Measurements from ENCODE around the gene LGALS14.

LGALS14 gene

DNA sequence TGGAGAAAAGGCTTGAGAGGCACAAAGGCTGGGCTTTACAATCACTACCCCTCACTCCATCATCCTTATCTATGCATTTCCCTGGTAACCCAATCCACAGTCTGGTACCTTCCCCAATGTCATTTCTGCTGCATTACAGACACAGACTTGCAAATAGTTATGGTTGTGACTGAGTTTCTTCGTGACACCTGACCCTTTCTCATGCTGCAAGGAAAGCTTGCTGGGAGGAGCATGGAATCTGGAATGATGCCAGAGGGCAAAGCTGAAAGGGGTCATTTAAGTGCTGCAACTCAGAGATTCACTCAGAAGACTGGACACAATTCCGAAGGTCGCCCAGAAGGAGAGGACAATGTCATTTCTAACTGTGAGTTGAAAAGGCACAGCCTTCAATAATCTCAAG, 48.7 kb upstream of the LGALS14 start, which contains the start of gene LGALS16:
LGALS16 (plus strand) TSS at position 301 of the 400 bp plus-strand sequence; CDS start at position 350, 49 bp downstream.
- CTCF ChIA-PET: interaction anchor here (0.5 kb wide), 1 partner anchor 99 kb away, joined by 3 read pairs; no protein-coding TSS in a partner anchor
- no peaks in the 10 kb centered on the region for H3K36me3 ChIP-seq (ENCODE audit: control insufficient read depth in 2 of 2, insufficient read depth in 1 of 2, low read length in 2 of 2)
- no peak within 1 kb of the TSS for H3K27ac ChIP-seq (ENCODE audit: extremely low read depth, low read depth, low read length)
- peaks cover 3% of the 10 kb centered on the region; the same call in 1 of the 2 replicates for H3K9me3 ChIP-seq (ENCODE audit: control insufficient read depth, insufficient read depth, low read depth, low read length)
- POLR2A ChIA-PET: no interaction called here
- no peak for TF ChIP-seq ZNF76 (tag by site-specific recombination; IDR thresholded peaks at IDR 0.05; ENCODE audit: borderline replicate concordance, low read depth)
- no peak for TF ChIP-seq GLIS2 (tag by site-specific recombination; IDR thresholded peaks at IDR 0.05)
- no peak for TF ChIP-seq ZNF274 (IDR thresholded peaks at IDR 0.05; ENCODE audit: low read length)
- no peak for TF ChIP-seq ZNF274 (tag by site-specific recombination; IDR thresholded peaks at IDR 0.05; ENCODE audit: borderline replicate concordance)
- no peak for TF ChIP-seq BCL11A (tag by site-specific recombination; IDR thresholded peaks at IDR 0.05; ENCODE audit: low read depth)
- no peak for TF ChIP-seq ZXDB (tag by site-specific recombination; IDR thresholded peaks at IDR 0.05)
- no peak for TF ChIP-seq ZNF510 (tag by site-specific recombination; IDR thresholded peaks at IDR 0.05; ENCODE audit: insufficient replicate concordance)
- no peak for TF ChIP-seq ZNF121 (tag by site-specific recombination; IDR thresholded peaks at IDR 0.05)
- no peak for TF ChIP-seq WT1 (tag by site-specific recombination; IDR thresholded peaks at IDR 0.05)
- no peak for TF ChIP-seq ZNF211 (tag by site-specific recombination; IDR thresholded peaks at IDR 0.05; ENCODE audit: low read depth)
- TF ChIP-seq ZNF155 (tag by site-specific recombination; IDR thresholded peaks at IDR 0.05): no peak
- TF ChIP-seq, protein P1, sequence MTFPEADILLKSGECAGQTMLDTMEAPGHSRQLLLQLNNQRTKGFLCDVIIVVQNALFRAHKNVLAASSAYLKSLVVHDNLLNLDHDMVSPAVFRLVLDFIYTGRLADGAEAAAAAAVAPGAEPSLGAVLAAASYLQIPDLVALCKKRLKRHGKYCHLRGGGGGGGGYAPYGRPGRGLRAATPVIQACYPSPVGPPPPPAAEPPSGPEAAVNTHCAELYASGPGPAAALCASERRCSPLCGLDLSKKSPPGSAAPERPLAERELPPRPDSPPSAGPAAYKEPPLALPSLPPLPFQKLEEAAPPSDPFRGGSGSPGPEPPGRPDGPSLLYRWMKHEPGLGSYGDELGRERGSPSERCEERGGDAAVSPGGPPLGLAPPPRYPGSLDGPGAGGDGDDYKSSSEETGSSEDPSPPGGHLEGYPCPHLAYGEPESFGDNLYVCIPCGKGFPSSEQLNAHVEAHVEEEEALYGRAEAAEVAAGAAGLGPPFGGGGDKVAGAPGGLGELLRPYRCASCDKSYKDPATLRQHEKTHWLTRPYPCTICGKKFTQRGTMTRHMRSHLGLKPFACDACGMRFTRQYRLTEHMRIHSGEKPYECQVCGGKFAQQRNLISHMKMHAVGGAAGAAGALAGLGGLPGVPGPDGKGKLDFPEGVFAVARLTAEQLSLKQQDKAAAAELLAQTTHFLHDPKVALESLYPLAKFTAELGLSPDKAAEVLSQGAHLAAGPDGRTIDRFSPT (tag by site-specific recombination; IDR thresholded peaks at IDR 0.05): no peak
- TF ChIP-seq ZNF404 (tag by site-specific recombination; IDR thresholded peaks at IDR 0.05): no peak
- TF ChIP-seq ZNF146 (tag by site-specific recombination; IDR thresholded peaks at IDR 0.05): no peak
- no peak for TF ChIP-seq ZNF169 (tag by site-specific recombination; IDR thresholded peaks at IDR 0.05)
- no peak for TF ChIP-seq ZNF114 (tag by site-specific recombination; IDR thresholded peaks at IDR 0.05)
- TF ChIP-seq ZNF2 (tag by site-specific recombination; IDR thresholded peaks at IDR 0.05): no peak
- TF ChIP-seq ZNF747 (tag by site-specific recombination; IDR thresholded peaks at IDR 0.05): no peak
- TF ChIP-seq, protein P2, sequence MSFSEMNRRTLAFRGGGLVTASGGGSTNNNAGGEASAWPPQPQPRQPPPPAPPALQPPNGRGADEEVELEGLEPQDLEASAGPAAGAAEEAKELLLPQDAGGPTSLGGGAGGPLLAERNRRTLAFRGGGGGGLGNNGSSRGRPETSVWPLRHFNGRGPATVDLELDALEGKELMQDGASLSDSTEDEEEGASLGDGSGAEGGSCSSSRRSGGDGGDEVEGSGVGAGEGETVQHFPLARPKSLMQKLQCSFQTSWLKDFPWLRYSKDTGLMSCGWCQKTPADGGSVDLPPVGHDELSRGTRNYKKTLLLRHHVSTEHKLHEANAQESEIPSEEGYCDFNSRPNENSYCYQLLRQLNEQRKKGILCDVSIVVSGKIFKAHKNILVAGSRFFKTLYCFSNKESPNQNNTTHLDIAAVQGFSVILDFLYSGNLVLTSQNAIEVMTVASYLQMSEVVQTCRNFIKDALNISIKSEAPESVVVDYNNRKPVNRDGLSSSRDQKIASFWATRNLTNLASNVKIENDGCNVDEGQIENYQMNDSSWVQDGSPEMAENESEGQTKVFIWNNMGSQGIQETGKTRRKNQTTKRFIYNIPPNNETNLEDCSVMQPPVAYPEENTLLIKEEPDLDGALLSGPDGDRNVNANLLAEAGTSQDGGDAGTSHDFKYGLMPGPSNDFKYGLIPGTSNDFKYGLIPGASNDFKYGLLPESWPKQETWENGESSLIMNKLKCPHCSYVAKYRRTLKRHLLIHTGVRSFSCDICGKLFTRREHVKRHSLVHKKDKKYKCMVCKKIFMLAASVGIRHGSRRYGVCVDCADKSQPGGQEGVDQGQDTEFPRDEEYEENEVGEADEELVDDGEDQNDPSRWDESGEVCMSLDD (tag by site-specific recombination; IDR thresholded peaks at IDR 0.05): no peak
- H3K4me3 ChIP-seq (ENCODE audit: low read depth, low read length): no peak within 1 kb of the TSS
- H3K4me1 ChIP-seq (ENCODE audit: control insufficient read depth, insufficient read depth, low read length): no peaks in the 10 kb centered on the region

DNA sequence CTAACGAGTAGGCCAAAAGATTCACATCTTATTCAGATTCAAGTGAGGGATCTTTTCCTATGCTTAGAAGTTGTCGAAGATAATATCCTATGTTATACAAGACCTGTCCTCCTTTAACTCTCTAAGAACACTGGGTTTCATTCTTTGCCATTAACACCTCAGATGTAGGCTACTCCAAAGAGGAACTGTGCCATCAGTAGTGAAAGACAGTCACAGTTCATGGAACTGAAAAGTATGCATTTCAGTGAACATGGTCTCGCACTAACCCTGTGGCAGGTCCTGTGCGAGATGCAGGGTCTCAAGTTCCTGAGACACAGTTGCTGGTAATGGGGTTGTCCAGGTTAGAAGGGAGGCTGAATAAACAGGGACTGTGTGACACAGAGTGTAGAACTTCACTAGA, 44.5 kb upstream of the LGALS14 start:
- POLR2A ChIA-PET: no interaction called here
- TF ChIP-seq ZBTB20 (tag by site-specific recombination; IDR thresholded peaks at IDR 0.05): no peak
- no peak for TF ChIP-seq ZNF48 (tag by site-specific recombination; IDR thresholded peaks at IDR 0.05)
- no peak for TF ChIP-seq ZNF501 (tag by site-specific recombination; IDR thresholded peaks at IDR 0.05)
- no peak for TF ChIP-seq ZNF544 (tag by site-specific recombination; IDR thresholded peaks at IDR 0.05)
- TF ChIP-seq ZNF23 (tag by site-specific recombination; IDR thresholded peaks at IDR 0.05; ENCODE audit: borderline replicate concordance): no peak
- TF ChIP-seq, protein P3, sequence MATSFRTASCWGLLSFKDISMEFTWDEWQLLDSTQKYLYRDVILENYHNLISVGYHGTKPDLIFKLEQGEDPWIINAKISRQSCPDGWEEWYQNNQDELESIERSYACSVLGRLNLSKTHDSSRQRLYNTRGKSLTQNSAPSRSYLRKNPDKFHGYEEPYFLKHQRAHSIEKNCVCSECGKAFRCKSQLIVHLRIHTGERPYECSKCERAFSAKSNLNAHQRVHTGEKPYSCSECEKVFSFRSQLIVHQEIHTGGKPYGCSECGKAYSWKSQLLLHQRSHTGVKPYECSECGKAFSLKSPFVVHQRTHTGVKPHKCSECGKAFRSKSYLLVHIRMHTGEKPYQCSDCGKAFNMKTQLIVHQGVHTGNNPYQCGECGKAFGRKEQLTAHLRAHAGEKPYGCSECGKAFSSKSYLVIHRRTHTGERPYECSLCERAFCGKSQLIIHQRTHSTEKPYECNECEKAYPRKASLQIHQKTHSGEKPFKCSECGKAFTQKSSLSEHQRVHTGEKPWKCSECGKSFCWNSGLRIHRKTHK (tag by site-specific recombination; IDR thresholded peaks at IDR 0.05): no peak
- TF ChIP-seq ZNF837 (tag by site-specific recombination; IDR thresholded peaks at IDR 0.05): no peak
- TF ChIP-seq ZNF791 (tag by site-specific recombination; IDR thresholded peaks at IDR 0.05): no peak
- no peak for TF ChIP-seq ZNF335 (tag by site-specific recombination; conservative IDR thresholded peaks at IDR 0.05)
- TF ChIP-seq, protein P4, sequence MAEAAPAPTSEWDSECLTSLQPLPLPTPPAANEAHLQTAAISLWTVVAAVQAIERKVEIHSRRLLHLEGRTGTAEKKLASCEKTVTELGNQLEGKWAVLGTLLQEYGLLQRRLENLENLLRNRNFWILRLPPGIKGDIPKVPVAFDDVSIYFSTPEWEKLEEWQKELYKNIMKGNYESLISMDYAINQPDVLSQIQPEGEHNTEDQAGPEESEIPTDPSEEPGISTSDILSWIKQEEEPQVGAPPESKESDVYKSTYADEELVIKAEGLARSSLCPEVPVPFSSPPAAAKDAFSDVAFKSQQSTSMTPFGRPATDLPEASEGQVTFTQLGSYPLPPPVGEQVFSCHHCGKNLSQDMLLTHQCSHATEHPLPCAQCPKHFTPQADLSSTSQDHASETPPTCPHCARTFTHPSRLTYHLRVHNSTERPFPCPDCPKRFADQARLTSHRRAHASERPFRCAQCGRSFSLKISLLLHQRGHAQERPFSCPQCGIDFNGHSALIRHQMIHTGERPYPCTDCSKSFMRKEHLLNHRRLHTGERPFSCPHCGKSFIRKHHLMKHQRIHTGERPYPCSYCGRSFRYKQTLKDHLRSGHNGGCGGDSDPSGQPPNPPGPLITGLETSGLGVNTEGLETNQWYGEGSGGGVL (tag by site-specific recombination; IDR thresholded peaks at IDR 0.05): no peak
- TF ChIP-seq ZNF114 (tag by site-specific recombination; IDR thresholded peaks at IDR 0.05): no peak
- TF ChIP-seq SP7 (tag by site-specific recombination; IDR thresholded peaks at IDR 0.05): no peak
- no peak for TF ChIP-seq ZEB2 (tag by site-specific recombination; IDR thresholded peaks at IDR 0.05)

More for the DNA sequence above, 44.5 kb upstream of the LGALS14 start:
- no peaks in the 10 kb centered on the region for H3K4me1 ChIP-seq (ENCODE audit: control insufficient read depth, insufficient read depth, low read length)
- no peaks in the 10 kb centered on the region for H3K36me3 ChIP-seq (ENCODE audit: control insufficient read depth in 2 of 2, insufficient read depth in 1 of 2, low read length in 2 of 2)
- CTCF ChIA-PET: no interaction called here
- H3K27ac ChIP-seq (ENCODE audit: extremely low read depth, low read depth, low read length): no peak overlapping the region
- H3K4me3 ChIP-seq (ENCODE audit: low read depth, low read length): no peak overlapping the region
- peaks cover 3% of the 10 kb centered on the region; the same call in 1 of the 2 replicates for H3K9me3 ChIP-seq (ENCODE audit: control insufficient read depth, insufficient read depth, low read depth, low read length)

Measured in HEK293 (cell line).